LNCAP (cell line): Measurements from ENCODE around the gene TBC1D9B.
A peak's percentile ranks its signal among the peaks of the same experiment; 100 is the strongest.

Experiments used
- TF ChIP-seq, protein P1 (sequence below): fragments of 450-650 bp; IDR thresholded peaks from 2 replicates; pipeline ENCODE4 v1.5.1; 2017; ENCODE audit warnings: mild to moderate bottlenecking

The TBC1D9B gene

DNA sequence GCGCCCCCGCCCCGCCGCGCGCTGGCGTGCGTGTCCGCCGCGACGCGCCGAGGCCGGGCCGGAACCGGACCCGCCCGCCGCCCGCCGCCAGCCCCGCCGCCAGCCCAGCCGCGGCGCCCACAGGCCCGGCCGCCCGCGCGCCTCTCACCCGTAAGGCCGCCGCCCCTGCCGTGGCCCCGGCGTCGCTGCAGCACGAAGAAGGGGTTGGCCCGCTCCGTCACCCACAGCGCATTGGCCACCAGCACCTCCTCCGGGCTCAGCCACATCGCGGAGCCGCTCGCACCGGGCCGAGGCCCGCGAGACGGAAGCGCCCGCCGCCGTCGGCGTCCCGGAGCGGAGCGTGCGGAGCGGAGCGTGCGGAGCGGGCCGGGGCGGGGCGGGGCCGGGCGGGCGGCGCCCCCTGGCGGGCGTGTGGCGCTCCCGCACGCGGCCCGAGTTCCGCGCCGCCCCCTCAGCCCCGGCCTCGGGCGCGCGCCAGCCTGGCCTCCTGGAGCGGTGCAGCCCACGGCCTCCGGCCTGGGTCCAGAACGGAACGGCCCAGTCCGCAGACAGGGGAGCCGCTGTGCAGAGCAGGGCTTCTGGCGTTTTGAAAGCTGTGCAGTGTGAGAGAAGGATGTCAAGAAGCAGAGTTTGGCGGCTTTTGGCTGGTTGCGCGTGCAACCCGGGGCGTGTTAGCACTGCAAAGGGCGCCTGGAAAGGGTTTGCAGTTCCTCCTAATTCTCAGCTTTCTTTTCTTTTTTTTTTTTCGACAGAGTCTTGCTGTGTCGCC is at the start of gene TBC1D9B:
Gene TBC1D9B, minus strand, starts transcription at position 342 of the 769 bp plus-strand sequence. Its CDS starts 76 bp downstream, at position 266.
- TF ChIP-seq, protein P1, sequence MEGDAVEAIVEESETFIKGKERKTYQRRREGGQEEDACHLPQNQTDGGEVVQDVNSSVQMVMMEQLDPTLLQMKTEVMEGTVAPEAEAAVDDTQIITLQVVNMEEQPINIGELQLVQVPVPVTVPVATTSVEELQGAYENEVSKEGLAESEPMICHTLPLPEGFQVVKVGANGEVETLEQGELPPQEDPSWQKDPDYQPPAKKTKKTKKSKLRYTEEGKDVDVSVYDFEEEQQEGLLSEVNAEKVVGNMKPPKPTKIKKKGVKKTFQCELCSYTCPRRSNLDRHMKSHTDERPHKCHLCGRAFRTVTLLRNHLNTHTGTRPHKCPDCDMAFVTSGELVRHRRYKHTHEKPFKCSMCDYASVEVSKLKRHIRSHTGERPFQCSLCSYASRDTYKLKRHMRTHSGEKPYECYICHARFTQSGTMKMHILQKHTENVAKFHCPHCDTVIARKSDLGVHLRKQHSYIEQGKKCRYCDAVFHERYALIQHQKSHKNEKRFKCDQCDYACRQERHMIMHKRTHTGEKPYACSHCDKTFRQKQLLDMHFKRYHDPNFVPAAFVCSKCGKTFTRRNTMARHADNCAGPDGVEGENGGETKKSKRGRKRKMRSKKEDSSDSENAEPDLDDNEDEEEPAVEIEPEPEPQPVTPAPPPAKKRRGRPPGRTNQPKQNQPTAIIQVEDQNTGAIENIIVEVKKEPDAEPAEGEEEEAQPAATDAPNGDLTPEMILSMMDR = peak; percentile 82

DNA sequence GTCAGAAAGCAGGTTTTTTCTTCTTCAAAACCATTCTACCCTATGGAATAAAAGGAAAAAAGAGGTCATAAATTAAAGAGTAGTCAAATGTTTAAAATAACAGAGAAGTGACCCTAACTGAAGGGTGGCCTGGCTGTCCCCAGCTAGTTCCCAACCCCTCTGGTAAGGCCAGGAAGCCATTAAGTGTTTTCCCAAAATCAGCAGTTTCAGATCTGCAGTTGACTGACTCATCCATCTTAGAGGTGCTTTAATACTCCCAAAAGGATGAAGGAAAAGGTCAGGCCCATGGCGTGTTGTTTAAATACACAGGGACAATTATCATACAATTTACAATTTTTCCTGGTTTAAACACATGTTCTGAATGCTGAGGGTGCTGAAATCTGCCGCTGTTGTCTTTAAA is 47.9 kb upstream of the TBC1D9B start:
- TF ChIP-seq, protein P1 = no peak

DNA sequence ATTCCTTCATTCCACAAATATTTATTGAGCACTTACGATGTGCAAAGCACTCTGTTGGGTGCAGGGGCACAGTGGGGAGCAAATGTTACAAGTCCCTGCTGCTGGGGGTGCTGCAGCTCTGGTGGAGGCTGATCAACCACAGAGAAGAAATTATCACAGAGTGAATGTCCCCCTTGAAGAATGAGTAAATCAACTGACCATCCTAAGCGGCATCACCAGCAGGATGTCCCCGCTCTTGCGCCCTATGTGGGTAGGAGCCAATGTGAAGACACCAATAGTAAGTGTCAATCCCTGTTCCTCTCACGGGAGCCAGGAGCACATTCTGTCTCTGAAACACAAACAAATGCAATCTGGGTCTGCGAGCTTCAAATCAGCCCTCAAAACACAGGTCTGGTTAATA is 47.4 kb upstream of the TBC1D9B start:
- TF ChIP-seq, protein P1 = no peak

DNA sequence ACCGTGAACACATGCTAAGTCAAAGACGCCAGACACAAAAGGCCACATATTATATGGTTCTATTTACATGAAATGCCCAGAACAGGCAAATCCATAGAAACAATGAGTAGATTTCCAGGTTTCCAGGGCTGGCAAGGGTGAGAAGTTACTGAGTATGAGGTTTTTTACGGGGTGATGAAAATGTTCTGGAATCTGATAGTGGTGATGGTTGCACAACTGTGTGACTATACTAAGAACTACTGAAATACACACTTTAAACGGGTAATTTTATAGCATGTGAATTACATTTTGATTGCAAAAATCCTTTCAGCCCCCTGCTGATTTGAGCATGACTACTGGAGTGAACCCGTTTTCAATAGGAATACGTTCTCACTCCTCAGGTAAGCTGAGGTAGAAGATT is 46.7 kb upstream of the TBC1D9B start:
- TF ChIP-seq, protein P1 = no peak

DNA sequence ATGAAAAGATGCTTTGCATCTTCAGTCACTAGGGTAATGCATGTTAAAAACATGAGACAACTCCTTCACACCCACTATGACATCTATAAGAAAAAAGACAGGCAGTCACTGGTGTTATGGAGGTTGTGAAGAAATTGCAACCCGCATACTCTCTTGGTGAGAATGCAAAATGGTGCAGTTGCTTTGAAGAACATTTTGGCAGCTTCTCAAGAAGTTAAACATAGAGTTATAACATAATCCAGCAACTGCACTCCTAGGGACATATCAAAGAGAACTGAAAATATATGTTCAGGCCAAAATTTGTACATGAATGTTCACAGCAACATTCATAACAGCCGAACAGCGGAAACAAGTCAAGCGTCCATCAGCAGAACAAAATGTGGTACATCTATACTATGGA is 46.3 kb upstream of the TBC1D9B start:
- TF ChIP-seq, protein P1 = no peak

DNA sequence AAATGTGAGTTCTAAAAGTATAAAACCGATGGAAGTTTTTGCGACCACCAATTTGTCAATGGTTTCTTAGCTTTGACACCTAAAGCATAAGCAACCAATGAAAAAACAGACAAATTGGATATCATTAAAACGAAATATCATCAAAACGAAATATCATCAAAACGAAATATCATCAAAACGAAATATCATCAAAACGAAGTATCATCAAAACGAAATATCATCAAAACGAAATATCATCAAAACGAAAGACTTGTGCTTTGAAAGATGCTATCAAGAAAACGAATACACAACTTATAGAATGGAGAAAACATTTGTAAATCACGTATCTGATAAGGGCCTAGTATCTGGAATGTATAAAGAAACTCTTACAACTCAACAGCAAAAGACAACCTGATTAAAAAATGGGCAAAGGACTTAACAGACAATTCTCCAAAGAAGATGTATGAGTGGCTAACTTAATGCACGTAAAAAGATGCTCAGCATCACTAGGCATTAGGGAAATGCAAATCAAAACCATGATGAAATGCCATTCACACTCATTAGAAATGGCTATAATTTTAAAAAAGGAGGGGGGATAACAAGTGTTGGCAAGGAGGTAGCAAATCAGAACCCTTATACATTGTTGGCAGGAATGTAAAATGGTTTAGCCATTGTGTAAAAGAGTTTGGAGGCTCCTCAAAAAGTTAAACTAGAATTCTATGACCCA is 29.4 kb upstream of the TBC1D9B start:
- TF ChIP-seq, protein P1 = no peak

DNA sequence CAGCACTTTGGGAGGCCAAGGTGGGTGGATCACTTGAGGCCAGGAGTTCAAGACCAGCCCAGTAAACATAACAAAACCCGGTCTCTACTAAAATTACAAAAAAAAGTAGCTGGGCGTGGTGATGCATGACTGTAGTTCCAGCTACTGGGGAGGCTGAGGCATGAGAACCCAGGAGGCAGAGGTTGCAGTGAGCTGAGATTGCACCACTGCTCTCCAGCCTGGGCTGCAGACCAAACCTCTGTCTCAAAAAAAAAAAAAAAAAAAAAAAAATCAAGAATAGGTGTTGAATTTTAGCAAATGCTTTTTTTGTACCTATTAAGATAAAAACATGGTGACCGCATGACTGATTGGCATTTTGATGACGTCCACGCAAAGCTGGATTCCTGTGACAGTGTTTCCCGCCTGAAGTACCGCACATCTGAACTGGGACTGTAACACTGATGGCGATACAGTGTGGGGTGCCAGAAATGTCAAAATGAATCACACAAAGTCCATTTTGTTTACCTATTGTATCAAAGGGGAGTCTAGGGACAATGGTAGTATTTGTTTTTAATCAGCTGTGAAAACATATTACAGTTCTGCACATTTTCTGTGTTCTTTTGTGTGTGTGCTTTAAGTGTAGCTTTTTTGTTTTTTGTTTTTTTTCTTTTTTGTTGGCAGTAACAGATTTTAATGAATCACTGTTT is 23.2 kb upstream of the TBC1D9B start:
- TF ChIP-seq, protein P1 = no peak
